ENCODE measurements around the gene RPS8.

The RPS8 gene

GRCh38 chr1:44730741-44731512, 44.4 kb upstream of the RPS8 start, which contains the start of gene RNU5D-1 (continued):
- TF ChIP-seq ZNF664 (tag by site-specific recombination; IDR thresholded peaks at IDR 0.05) (no peak), ZXDB (tag by site-specific recombination; IDR thresholded peaks at IDR 0.05) (peak; percentile 87), ZNF37A (tag by site-specific recombination; IDR thresholded peaks at IDR 0.05) (no peak), ZNF266 (tag by site-specific recombination; IDR thresholded peaks at IDR 0.05; ENCODE audit: low read depth) (no peak), PRDM10 (tag by site-specific recombination; IDR thresholded peaks at IDR 0.05) (peak; percentile 65), ZBTB49 (tag by site-specific recombination; IDR thresholded peaks at IDR 0.05; ENCODE audit: low read depth) (no peak), ZBTB44 (tag by site-specific recombination; IDR thresholded peaks at IDR 0.05) (no peak), WT1 (tag by site-specific recombination; IDR thresholded peaks at IDR 0.05) (no peak), ZNF404 (tag by site-specific recombination; IDR thresholded peaks at IDR 0.05) (no peak), ZNF670 (tag by site-specific recombination; IDR thresholded peaks at IDR 0.05; ENCODE audit: low read depth) (no peak), ZFP37 (tag by site-specific recombination; IDR thresholded peaks at IDR 0.05) (peak; percentile 81), ZNF335 (tag by site-specific recombination; conservative IDR thresholded peaks at IDR 0.05) (peak; percentile 89), GLI2 (tag by site-specific recombination; IDR thresholded peaks at IDR 0.05; ENCODE audit: borderline replicate concordance, low read depth) (peak; percentile 23; the same call in 1 of the 2 replicates), ZNF211 (tag by site-specific recombination; IDR thresholded peaks at IDR 0.05; ENCODE audit: low read depth) (no peak), SP2 (tag by site-specific recombination; IDR thresholded peaks at IDR 0.05) (peak; percentile 4; the same call in 1 of the 2 replicates), FEZF1 (tag by site-specific recombination; IDR thresholded peaks at IDR 0.05) (peak; percentile 71), ZNF169 (tag by site-specific recombination; IDR thresholded peaks at IDR 0.05) (no peak), ZNF292 (tag by site-specific recombination; IDR thresholded peaks at IDR 0.05; ENCODE audit: borderline replicate concordance, low read depth) (no peak), ZNF146 (tag by site-specific recombination; IDR thresholded peaks at IDR 0.05) (no peak), GLI4 (tag by site-specific recombination; IDR thresholded peaks at IDR 0.05) (peak; percentile 28; the same call in 1 of the 2 replicates), ZNF433 (tag by site-specific recombination; IDR thresholded peaks at IDR 0.05; ENCODE audit: low read depth) (no peak), ZNF132 (tag by site-specific recombination; IDR thresholded peaks at IDR 0.05; ENCODE audit: borderline replicate concordance) (no peak), ZNF23 (tag by site-specific recombination; IDR thresholded peaks at IDR 0.05; ENCODE audit: borderline replicate concordance) (no peak), GLIS1 (tag by site-specific recombination; IDR thresholded peaks at IDR 0.05) (peak; percentile 62), ZNF221 (tag by site-specific recombination; IDR thresholded peaks at IDR 0.05; ENCODE audit: borderline replicate concordance) (no peak), PRDM4 (tag by site-specific recombination; IDR thresholded peaks at IDR 0.05) (peak; percentile 77), ZNF521 (tag by site-specific recombination; IDR thresholded peaks at IDR 0.05) (no peak), PATZ1 (tag by site-specific recombination; IDR thresholded peaks at IDR 0.05) (peak; percentile 77)

All from HEK293 (cell line).